Lung (tissue), 12 donors: Measurements from ENCODE around the gene MCFD2. TPM values are rescaled to one million over a fixed set of nuclear protein-coding genes. Genes with fewer than 3 reads are reported as not detected.
A peak's percentile ranks its signal among the peaks of the same experiment; 100 is the strongest.

Experiments
- ATAC-seq: fragments of 200-7000 bp; cut with Tn5 transposase; one replicate; pipeline ENCODE4 v1.9.1; 2020; ENCODE audit warnings: moderate number of reproducible peaks; ENCODE audit not compliant: insufficient read depth, low FRiP score
- DNase-seq, 3 donors: peaks; one replicate each; pipeline ENCODE4 v3.0.0-alpha.2; 2013 to 2017
- H3K27ac ChIP-seq, 2 donors: one replicate each; pipeline ENCODE4 v1.5.1; 2013; ENCODE audit warnings: mild to moderate bottlenecking in 2 of 2, moderate library complexity in 2 of 2, control low read depth in 1 of 2, inconsistent platforms in 1 of 2, low read depth in 1 of 2, low read length in 1 of 2
- H3K27me3 ChIP-seq, 3 donors: one replicate each; pipeline ENCODE4 v1.5.1; 2013; ENCODE audit warnings: low read length in 2 of 3; ENCODE audit not compliant: control insufficient read depth in 3 of 3, insufficient read depth in 3 of 3
- H3K36me3 ChIP-seq, 4 donors: one replicate each; pipeline ENCODE4 v1.5.1; 2013; ENCODE audit warnings: low read length in 4 of 4, mild to moderate bottlenecking in 1 of 4, moderate library complexity in 1 of 4; ENCODE audit not compliant: control insufficient read depth in 4 of 4, insufficient read depth in 4 of 4
- H3K4me1 ChIP-seq, 5 donors: one replicate each; pipeline ENCODE4 v1.5.1; 2013; ENCODE audit warnings: low read length in 5 of 5, mild to moderate bottlenecking in 2 of 5, moderate library complexity in 1 of 5; ENCODE audit not compliant: control insufficient read depth in 5 of 5, insufficient read depth in 5 of 5
- H3K4me3 ChIP-seq: one replicate; pipeline ENCODE4 v1.5.1; 2013; ENCODE audit warnings: mild to moderate bottlenecking, control low read depth, moderate library complexity
- H3K9ac ChIP-seq, 2 donors: one replicate each; pipeline ENCODE4 v1.5.1; 2013; ENCODE audit warnings: low read length in 2 of 2, control low read depth in 1 of 2; ENCODE audit not compliant: insufficient read depth in 1 of 2
- H3K9me3 ChIP-seq, 4 donors: one replicate each; pipeline ENCODE4 v1.5.1; 2013; ENCODE audit warnings: low read length in 3 of 4, mild to moderate bottlenecking in 1 of 4, moderate library complexity in 1 of 4; ENCODE audit not compliant: control insufficient read depth in 4 of 4, insufficient read depth in 3 of 4
- WGBS, 2 donors: extraction: QIAGEN DNeasy Blood & Tissue Kit; methylation state at CpG; one replicate each; pipeline ENCODE4 v1.1.7; 2013; 5-methylcytosine and 5-hydroxymethylcytosine counted together
- polyA plus RNA-seq, 2 donors: library from polyadenylated mRNA; stranded (reverse); fragments of 200-250 nt; gene quantifications; one replicate each; pipeline ENCODE4 v1.2.1, GENCODE V29; 2013
- total RNA-seq, 2 donors: library from RNA; depleted of rRNA in 1 of 2; stranded (reverse); fragments of >200 nt in 1 of 2; gene quantifications; one replicate each; pipeline ENCODE4 v1.2.1, GENCODE V29; 2014 to 2021
- TF ChIP-seq, protein P1 (sequence below): IDR thresholded peaks from 2 replicates; pipeline ENCODE4 v1.5.1; 2012; ENCODE audit warnings: mild to moderate bottlenecking; ENCODE audit errors: control extremely low read depth, extremely low read depth
- donor health status: control.
- donor health status: control.
- donor health status: Bipolar disorder and iron deficiency.
- donor health status: healthy.
- donor health status: DM: yes; HTN: yes; CAD: no.

Gene MCFD2
- total and polyA plus RNA-seq, 4 donors: 22.0 to 101 (median 68.6) TPM

DNA sequence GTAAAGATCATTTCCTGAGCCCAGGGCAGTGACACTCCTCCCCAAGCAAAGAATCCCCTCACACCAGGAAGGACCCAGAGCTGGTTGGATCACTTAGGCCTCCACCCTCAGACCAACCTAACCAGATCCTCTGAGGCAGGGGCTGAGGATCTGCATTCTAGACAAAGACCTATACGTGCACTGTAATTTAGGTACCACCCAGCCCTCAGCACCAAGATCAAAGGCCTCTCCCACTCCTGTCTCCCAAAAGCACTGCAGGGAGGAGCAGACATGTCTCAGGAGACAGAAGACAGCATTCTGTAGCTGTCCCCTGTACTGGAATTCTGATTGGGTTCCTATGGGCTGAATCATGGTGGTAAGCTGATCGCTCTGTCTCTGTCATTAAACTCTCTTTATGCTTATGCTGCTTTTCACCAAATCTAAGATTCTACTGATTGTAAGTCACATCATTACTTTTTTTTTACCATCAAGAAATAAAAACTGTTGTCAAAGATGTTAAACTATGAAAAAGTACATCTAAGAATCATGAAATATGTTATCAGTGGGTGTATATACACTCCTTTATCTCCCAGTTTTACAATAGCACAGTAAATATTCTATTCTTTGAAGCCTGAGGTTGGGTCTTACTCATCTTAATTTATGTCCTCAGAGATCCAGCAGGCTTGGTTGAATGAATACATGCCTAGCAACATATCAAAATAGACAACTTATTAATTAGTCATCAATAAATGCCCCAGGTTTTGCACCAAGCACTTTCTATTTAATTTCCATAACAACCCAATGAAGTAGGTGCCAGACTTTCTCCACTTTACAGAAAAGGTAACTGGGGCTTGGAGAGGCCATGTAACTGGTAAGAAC lies 28.3 kb downstream of the MCFD2 start:
- no peak overlapping the region for H3K27ac ChIP-seq
- no peak for ATAC-seq
- no peak for DNase-seq
- no peak overlapping the region for H3K9ac ChIP-seq
- H3K36me3 ChIP-seq: no peaks in the 10 kb centered on the region
- no peak overlapping the region for H3K4me3 ChIP-seq
- H3K27me3 ChIP-seq: peaks cover 0 to 4% (median 0%) of the 10 kb centered on the region in 3 donors
- WGBS, 2 donors: 90 to 94% methylated on average over 2 of the region's 2 CpGs
- H3K9me3 ChIP-seq: no peaks in the 10 kb centered on the region
- TF ChIP-seq, protein P1, sequence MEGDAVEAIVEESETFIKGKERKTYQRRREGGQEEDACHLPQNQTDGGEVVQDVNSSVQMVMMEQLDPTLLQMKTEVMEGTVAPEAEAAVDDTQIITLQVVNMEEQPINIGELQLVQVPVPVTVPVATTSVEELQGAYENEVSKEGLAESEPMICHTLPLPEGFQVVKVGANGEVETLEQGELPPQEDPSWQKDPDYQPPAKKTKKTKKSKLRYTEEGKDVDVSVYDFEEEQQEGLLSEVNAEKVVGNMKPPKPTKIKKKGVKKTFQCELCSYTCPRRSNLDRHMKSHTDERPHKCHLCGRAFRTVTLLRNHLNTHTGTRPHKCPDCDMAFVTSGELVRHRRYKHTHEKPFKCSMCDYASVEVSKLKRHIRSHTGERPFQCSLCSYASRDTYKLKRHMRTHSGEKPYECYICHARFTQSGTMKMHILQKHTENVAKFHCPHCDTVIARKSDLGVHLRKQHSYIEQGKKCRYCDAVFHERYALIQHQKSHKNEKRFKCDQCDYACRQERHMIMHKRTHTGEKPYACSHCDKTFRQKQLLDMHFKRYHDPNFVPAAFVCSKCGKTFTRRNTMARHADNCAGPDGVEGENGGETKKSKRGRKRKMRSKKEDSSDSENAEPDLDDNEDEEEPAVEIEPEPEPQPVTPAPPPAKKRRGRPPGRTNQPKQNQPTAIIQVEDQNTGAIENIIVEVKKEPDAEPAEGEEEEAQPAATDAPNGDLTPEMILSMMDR: no peak
- peaks cover 0 to 11% (median 0%) of the 10 kb centered on the region in 5 donors for H3K4me1 ChIP-seq

DNA sequence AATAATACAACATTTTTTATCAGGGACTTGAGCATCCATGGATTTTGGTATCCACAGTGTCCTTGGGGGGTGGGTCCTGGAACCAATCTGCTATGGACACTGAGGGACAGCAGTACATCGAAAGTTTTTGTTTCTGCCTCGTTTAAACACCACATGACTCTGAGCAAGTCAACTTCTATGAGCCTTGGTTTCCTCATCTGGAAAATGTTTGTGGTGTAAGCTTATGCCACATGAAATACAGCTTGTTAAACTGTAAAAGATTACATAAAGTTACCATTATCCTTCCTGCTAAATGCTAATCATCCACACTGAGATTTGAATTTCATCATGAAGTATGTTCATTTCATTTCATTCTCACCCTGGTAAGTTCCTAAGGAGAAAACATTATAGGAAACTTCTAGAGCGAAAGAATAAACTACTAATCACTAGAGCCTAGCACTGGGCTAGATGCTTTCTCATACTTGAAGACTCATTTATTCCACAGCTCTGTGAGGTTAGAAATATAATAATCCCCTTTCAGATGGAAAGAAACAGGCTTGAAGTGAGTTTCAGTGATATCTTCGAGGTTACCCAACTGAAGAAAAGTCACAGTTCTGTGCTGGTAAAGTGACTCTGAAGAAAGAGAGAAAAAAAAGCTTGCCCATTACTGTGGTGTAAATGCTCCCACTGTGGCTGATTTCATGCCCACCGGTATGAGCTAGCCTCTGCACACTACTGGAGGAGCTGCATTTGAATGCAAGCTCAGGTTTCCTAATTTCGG lies 29.2 kb downstream of the MCFD2 start:
- WGBS, 2 donors: 81 to 85% methylated on average over 6 of the region's 6 CpGs

DNA sequence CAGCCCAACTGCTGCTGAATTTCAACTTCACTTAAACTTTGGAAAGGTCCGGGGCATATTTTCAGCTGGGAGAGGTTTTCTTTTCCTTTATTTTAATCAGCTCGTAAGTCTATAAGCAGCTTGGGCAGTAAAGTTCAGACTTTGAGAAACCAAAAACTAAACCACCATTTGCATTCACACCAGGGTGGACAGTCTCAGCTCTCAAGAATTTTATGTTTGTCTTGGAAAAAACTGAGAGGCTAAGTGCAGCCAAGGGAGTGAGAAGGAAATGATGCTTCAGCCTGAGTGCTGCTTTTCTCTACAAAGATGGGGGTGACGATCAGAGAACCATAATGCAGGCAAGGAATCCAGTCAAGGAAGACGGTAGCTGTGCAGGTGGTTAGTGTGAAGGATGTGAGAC lies 30.2 kb downstream of the MCFD2 start:
- Histone ChIP-seq H3K4me3 (no peak overlapping the region), H3K9me3 (no peaks in the 10 kb centered on the region), H3K9ac (no peak overlapping the region), H3K27ac (peak overlapping the region in 1 of 2 donors; percentile 32), H3K4me1 (peaks cover 0 to 11% (median 3%) of the 10 kb centered on the region in 5 donors), H3K36me3 (no peaks in the 10 kb centered on the region), H3K27me3 (peaks cover 0 to 4% (median 0%) of the 10 kb centered on the region in 3 donors)
- WGBS, 2 donors: 67 to 77% methylated on average over 4 of the region's 4 CpGs
- TF ChIP-seq, protein P1: no peak
- DNase-seq (peak in 2 of 3 donors; percentile 40 to 56), ATAC-seq (no peak)

More for the DNA sequence above, 29.2 kb downstream of the MCFD2 start:
- Histone ChIP-seq H3K4me3 (no peak overlapping the region), H3K27ac (no peak overlapping the region), H3K9me3 (no peaks in the 10 kb centered on the region), H3K36me3 (no peaks in the 10 kb centered on the region), H3K27me3 (peaks cover 0 to 4% (median 0%) of the 10 kb centered on the region in 3 donors), H3K4me1 (peaks cover 0 to 11% (median 0%) of the 10 kb centered on the region in 5 donors), H3K9ac (no peak overlapping the region)
- DNase-seq: no peak
- TF ChIP-seq, protein P1: no peak
- ATAC-seq: no peak
